Fibroblast of pulmonary artery (primary cell): ENCODE results near the gene ABHD3.
A peak's percentile ranks its signal among the peaks of the same experiment; 100 is the strongest.
"Not testable (repeated sequence)": the region's sequence is repeated elsewhere in the genome, so short reads cannot be mapped to it uniquely, and the experiment has no call there.

Experiments used
- DNase-seq: peaks from one replicate; pipeline ENCODE4 v3.0.0-alpha.2; 2010; ENCODE audit warnings: low read depth
- H3K4me3 ChIP-seq: replicated peaks from 2 replicates; pipeline ENCODE4 v1.5.1; 2011; ENCODE audit warnings: low read depth, mild to moderate bottlenecking, control low read depth, low read length, moderate library complexity
- TF ChIP-seq, protein P1 (sequence below): IDR thresholded peaks from 2 replicates; pipeline ENCODE4 v1.5.1; 2011; ENCODE audit warnings: mild to moderate bottlenecking, control low read depth, low read length, inconsistent platforms; ENCODE audit errors: missing control alignments

Gene ABHD3

DNA sequence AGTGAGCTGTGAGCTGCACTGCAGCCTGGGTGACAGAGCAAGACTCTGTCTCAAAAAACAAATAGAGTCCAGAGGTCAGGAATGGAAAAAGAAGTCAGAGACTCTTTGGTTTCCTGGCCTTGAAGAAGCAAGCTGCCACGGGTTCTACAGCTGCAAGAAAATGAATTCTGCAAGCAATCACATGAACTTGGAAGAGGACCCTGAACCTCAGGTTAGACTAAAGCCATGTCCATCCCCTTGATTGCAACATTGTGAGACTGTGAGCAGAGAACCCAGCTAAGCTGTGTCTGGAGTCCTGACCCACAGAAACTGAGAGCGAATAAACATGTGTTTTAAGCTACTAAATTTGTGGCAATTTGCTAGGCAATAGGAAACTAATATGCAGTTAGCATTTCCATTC lies 23.1 kb upstream of the ABHD3 start:
- DNase-seq, result no peak
- TF ChIP-seq, protein P1, sequence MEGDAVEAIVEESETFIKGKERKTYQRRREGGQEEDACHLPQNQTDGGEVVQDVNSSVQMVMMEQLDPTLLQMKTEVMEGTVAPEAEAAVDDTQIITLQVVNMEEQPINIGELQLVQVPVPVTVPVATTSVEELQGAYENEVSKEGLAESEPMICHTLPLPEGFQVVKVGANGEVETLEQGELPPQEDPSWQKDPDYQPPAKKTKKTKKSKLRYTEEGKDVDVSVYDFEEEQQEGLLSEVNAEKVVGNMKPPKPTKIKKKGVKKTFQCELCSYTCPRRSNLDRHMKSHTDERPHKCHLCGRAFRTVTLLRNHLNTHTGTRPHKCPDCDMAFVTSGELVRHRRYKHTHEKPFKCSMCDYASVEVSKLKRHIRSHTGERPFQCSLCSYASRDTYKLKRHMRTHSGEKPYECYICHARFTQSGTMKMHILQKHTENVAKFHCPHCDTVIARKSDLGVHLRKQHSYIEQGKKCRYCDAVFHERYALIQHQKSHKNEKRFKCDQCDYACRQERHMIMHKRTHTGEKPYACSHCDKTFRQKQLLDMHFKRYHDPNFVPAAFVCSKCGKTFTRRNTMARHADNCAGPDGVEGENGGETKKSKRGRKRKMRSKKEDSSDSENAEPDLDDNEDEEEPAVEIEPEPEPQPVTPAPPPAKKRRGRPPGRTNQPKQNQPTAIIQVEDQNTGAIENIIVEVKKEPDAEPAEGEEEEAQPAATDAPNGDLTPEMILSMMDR, result no peak
- no peak overlapping the region for H3K4me3 ChIP-seq

DNA sequence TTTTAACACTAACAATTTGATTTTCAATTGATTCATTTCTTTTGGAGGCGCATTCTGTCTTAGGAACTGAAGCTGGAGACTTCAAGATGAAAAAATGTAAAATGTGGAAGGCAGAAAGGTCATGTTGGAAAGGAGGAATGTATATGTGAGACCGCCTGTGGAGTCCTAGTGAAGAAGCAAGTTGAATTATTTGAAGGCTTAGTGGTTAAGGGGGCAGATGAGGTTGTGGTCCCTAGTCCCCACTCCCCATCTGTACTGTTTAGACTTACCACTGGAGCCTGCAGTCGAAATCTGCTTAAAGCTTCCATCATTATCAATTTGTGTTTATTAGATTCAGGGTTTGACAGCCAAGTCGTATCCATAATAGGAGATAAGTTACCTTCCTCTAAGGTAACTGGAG lies 20.6 kb upstream of the ABHD3 start:
- DNase-seq, result no peak
- TF ChIP-seq, protein P1, result no peak
- H3K4me3 ChIP-seq, result no peak overlapping the region

DNA sequence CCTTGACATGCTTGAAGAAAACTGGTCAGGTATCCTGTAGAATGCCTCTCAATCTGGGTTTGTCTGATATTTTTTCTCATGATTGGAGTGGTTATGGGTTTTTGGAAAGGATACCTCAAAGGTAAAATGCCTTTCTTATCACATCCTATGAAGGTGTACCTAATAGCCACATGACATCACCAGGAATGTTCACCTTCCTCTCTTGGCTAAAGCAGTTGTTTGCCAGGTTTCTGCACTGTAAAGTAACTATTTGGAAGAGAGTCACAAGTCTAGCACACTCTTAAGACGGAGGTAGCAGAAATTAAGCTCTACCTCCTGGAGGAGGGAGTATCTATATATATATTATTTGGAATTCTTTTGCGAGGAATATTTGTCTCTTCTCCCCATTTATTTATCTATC lies 18.1 kb upstream of the ABHD3 start:
- TF ChIP-seq, protein P1, result no peak
- no peak for DNase-seq
- no peak overlapping the region for H3K4me3 ChIP-seq

DNA sequence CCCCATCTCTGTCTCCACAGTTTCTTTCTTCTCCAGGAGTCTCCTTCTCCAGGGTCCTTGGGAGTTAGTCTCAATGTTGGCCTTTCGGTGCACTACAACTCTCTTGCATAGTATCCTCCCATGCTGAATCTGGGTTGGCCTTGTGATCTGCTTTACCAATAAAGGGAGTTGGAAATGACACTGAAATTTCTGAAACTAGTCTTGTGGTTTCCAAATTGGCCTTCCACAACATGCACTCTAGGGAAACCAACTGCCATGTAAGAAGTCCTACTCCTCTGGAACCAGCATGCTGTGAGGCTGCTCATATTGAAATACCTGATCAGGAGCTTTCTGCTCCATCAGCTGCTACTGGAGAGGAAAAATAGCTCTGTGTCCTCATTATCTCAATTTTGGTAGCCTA lies 9.9 kb upstream of the ABHD3 start:
- TF ChIP-seq, protein P1, result no peak
- no peak overlapping the region for H3K4me3 ChIP-seq
- no peak for DNase-seq

DNA sequence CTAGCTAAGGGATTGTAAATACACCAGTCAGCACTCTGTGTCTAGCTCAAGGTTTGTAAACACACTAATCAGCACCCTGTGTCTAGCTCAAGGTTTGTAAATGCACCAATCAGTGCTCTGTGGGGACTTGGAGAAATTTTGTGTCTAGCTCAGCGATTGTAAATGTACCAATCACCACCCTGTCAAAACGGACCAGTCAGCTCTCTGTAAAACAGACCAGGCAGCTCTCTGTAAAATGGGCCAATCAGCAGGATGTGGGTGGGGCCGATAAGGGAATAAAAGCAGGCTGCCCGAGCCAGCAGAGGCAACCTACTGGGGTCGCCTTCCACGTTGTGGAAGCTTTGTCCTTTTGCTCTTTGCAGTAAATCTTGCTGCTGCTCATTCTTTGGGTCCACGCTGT lies 2.6 kb upstream of the ABHD3 start:
- not testable (repeated sequence) for DNase-seq, H3K4me3 ChIP-seq

DNA sequence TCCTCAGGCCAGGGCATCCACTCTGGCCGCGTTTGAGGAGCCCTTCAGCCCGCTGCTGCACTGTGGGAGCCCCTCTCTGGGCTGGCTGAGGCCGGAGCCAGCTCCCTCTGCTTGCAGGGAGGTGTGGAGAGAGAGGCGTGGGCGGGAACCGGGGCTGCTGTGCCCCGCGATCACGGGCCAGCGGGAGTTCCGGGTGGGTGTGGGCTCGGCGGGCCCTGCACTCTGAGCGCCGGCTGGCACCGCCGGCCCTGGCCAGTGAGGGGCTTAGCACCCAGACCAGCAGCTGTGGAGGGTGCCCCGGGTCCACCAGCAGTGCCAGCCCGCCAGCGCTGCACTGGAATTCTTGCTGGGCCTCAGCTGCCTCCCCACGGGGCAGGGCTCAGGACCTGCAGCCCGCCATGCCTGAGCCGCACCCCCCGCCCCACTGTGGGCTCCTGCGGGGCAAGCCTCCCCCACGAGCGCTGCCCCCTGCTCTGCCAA lies 1.9 kb upstream of the ABHD3 start:
- H3K4me3 ChIP-seq, result no peak overlapping the region
- no peak for DNase-seq
- TF ChIP-seq, protein P1, result no peak

DNA sequence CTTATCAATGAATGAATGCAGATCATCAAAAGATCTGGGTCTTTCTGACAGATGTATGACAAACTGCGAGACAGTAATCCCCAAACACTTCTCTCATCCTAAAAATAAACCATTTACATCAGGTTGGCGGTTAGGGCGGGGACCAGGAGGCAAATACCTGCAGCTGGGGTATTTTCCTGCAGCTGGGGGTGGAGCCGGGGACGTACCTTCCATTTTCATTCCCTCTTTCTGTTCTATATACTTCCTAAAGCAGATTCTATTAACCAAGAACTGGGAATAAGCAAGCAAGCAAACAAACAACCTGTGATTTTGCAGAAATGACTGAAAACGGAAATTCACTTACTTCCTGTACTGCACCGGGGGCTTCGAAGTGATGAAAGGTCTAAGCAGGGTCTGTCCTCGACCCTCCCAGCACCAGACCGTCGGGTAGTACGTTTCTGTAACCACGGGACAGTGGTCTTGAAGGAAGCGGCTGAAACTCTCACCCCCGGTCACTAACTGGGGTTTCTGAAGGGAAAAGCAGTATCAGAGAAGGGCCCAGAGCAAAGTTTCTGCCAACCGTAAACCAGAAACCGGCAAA lies 1.2 kb downstream of the ABHD3 start:
- DNase-seq, result no peak
- H3K4me3 ChIP-seq, result peak overlapping the region; percentile 64
- TF ChIP-seq, protein P1, result no peak

DNA sequence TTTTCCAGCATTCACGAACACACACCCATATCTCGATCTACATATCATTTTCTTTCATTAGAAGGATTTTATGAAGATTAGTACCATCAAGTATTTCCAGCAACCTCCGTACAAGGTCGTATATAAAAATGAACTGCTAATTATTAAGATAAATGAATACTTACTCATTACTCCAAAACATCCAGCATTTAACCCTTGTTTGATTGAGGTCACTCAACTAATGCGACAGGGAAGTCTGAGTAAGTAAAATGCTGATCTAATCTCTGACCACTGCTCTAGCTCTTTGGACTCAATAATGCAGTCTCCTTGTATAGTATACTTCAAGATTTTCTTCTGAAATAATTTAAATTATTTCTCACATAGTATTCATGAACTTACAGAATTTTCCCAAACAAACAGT lies 2.0 kb downstream of the ABHD3 start:
- no peak for DNase-seq
- TF ChIP-seq, protein P1, result no peak
- peak overlapping the region; percentile 64 for H3K4me3 ChIP-seq
